ENCODE data around the gene IPO8. TPM values are rescaled to one million over a fixed set of nuclear protein-coding genes. Genes with fewer than 3 reads are reported as not detected.

Gene IPO8
- total and polyA plus RNA-seq, 2 of the 4 experiments (the other 2 are of a cell fraction), result 11.1 to 31.5 TPM

- Histone ChIP-seq H4K8ac (ENCODE audit: low read depth in 2 of 2, low read length in 2 of 2) (no peak overlapping the region), H3K27ac (ENCODE audit: insufficient read depth, low read length) (no peak overlapping the region), H4K5ac (ENCODE audit: low read depth, low read length) (no peak overlapping the region), H3K14ac (replicated peaks; ENCODE audit: low read depth, low read length) (no peak overlapping the region), H2BK5ac (ENCODE audit: low read depth, low read length, poor library complexity, severe bottlenecking) (no peak overlapping the region), H2AK5ac (ENCODE audit: low read depth, low read length) (no peak overlapping the region), H2AFZ (replicated peaks; ENCODE audit: low read length, poor library complexity) (no peak overlapping the region), H3K79me1 (ENCODE audit: low read depth in 1 of 2, low read length in 2 of 2) (no peaks in the 10 kb centered on the region), H3K9me3 (ENCODE audit: control insufficient read depth, insufficient read depth, low read length) (no peaks in the 10 kb centered on the region), H2AK9ac (replicated peaks; ENCODE audit: low read depth, low read length, poor library complexity) (no peak overlapping the region), H3K56ac (ENCODE audit: extremely low read depth, insufficient read depth, low read length) (no peak overlapping the region), H3K9ac (ENCODE audit: low read depth, low read length) (no peak overlapping the region), H2BK20ac (ENCODE audit: low read depth, low read length) (no peak overlapping the region), H3K4me2 (ENCODE audit: low read depth, low read length) (no peak overlapping the region), H3K36me3 (ENCODE audit: control insufficient read depth, insufficient read depth, low read length) (no peaks in the 10 kb centered on the region), H3K4ac (ENCODE audit: low read depth, low read length) (no peak overlapping the region), H3K4me3 (ENCODE audit: insufficient read depth, low read depth, low read length) (no peak overlapping the region), H3K4me1 (ENCODE audit: control insufficient read depth, insufficient read depth, low read length) (no peaks in the 10 kb centered on the region), H3K9me1 (ENCODE audit: insufficient read depth, low read length) (no peaks in the 10 kb centered on the region), H3K27me3 (ENCODE audit: control insufficient read depth, insufficient read depth, low read length) (no peaks in the 10 kb centered on the region), H2BK120ac (ENCODE audit: low read depth, low read length) (no peak overlapping the region), H4K20me1 (ENCODE audit: insufficient read depth, low read length) (no peaks in the 10 kb centered on the region), H2BK15ac (ENCODE audit: low read depth, low read length) (no peak overlapping the region), H4K91ac (ENCODE audit: insufficient read depth, low read depth, low read length) (no peak overlapping the region), H3K18ac (ENCODE audit: low read depth, low read length) (no peak overlapping the region), H3K23ac (ENCODE audit: low read depth, low read length) (no peak overlapping the region)
- in situ Hi-C loops (cut with MboI; ENCODE audit: low sequenced_read_pairs), result no loop called here
- BruUV-seq (replicated peaks), result no TSS peak
- intact Hi-C loops (cut with micrococcal nuclease), result no loop called here
- ChIA-PET POLR2A (ENCODE audit: unreplicated experiment) (no interaction called here), CTCF (no interaction called here)
- dilution Hi-C loops (cut with HindIII; ENCODE audit: low sequenced_read_pairs, unreplicated experiment), result no loop called here
- DNase-seq (no peak), ATAC-seq (ENCODE audit: low read depth) (no peak)
- 100% methylated on average over 1 of the region's 5 CpGs; no CpG with 5 or more reads in 1 of the 2 experiments for WGBS, 2 experiments (ENCODE audit: extremely low coverage in 2 of 2, insufficient read length in 1 of 2)
- TF ChIP-seq RAD21 (IDR thresholded peaks at IDR 0.05; ENCODE audit: low read length), result no peak
- TF ChIP-seq NFE2L2 (IDR thresholded peaks at IDR 0.05; ENCODE audit: low read depth, low read length), result no peak
- TF ChIP-seq SMC3 (IDR thresholded peaks at IDR 0.05; ENCODE audit: low read depth, low read length), result no peak
- TF ChIP-seq CEBPB (IDR thresholded peaks at IDR 0.05; ENCODE audit: low read depth, low read length), result no peak
- TF ChIP-seq BHLHE40 (IDR thresholded peaks at IDR 0.05; ENCODE audit: low read depth, low read length), result no peak
- no peak for TF ChIP-seq MAFK (IDR thresholded peaks at IDR 0.05; ENCODE audit: low read depth, low read length)
- TF ChIP-seq MXI1 (IDR thresholded peaks at IDR 0.05; ENCODE audit: borderline replicate concordance, low read depth, low read length), result no peak
Observed at GRCh38 chr12:30617346-30618016, 78.2 kb downstream of the IPO8 start.

All from IMR-90 (cell line).